NCI-H748 (cell line): ENCODE measurements around the gene IL5RA.
A peak's percentile ranks its signal among the peaks of the same experiment; 100 is the strongest.

Source experiments
- DNase-seq: peaks from one replicate; lab custom pipeline; 2025; ENCODE audit not compliant: unreplicated experiment; lab: John Stamatoyannopoulos, UW

IL5RA gene

DNA sequence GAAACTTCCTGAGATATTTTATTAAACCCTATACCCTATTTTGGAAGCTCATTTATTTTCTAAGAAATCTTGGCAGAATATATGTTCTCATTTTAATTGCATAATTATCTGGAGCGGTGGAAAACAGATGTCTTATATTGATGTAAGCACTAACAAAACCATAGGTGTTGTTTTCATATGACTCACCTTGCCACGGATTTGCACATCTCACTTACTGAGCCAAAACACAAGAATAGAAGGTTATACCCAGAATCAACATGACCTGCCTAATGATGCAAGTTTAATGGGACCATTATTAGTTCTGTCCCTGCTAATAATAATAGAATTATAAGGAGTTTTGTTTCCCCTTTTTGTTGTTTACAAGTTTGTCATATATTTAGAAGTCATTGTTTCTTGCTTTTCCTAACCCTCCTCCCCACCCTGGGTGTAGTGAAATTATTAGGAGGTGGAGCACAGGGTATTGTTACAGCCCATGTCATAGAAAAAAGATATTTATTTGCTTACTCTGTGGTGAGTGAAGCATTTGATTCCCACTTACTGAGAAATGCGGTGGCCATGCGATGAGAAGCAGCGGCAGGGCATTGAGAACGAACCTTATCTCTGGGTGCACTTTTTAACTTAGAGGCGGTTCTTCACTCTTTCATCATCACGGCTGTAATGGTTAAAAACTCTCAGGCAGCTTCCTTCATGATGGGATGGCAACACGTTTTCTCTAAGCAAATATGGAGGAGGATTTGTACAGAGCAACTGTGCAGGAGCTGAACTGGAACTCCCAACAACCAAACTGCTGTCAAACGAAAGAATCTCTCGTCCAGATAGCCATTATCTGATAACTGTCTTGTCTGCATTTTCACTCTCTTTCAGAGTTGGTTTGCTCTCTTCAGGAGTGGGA is 521 bp downstream of the IL5RA start:
- DNase-seq: peak; percentile 76

GRCh38 chr3:3107858-3108257 is 2.3 kb downstream of the IL5RA start:
- DNase-seq: no peak

- DNase-seq: no peak
Observed at GRCh38 chr3:3107181-3107580, 3.0 kb downstream of the IL5RA start.

DNA sequence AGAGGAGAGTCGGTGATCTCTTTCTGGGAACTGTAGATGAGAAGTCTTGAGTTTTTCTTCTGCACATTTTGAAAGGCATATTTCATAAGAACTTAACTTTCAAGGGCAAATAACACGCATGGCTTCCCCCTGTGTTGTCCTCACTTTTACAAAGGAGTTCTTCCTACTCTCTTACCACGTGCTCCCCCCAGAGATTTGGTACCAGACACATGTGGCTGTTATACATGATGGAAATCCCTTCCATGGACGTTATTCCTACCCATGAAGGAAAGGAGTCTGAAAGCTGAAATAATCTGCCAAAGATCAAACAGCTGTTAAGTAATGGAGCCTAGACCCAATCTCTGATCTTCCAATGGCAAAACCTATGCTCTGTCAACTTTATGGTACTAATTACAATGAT is 4.4 kb downstream of the IL5RA start:
- DNase-seq: no peak

- no peak for DNase-seq
Observed at GRCh38 chr3:3105246-3105645, 4.9 kb downstream of the IL5RA start.

DNA sequence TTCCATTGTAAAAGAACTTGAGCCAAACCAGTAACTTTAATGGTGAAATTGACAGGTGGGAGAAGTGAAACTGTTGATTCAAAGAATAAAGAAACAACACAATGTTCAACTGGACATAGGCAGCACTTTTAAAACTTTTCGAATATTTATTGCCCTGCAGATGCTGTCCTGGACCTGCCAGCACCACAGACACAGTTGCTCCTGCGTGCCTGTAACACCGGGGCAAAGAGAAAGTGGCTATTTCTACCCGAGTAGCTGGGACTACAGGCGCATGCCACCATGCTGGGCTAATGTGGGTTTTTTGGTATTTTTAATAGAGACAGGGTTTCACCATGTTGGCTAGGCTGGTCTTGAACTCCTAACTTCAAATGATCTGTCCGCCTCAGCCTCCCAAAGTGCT is 7.4 kb downstream of the IL5RA start:
- no peak for DNase-seq

DNA sequence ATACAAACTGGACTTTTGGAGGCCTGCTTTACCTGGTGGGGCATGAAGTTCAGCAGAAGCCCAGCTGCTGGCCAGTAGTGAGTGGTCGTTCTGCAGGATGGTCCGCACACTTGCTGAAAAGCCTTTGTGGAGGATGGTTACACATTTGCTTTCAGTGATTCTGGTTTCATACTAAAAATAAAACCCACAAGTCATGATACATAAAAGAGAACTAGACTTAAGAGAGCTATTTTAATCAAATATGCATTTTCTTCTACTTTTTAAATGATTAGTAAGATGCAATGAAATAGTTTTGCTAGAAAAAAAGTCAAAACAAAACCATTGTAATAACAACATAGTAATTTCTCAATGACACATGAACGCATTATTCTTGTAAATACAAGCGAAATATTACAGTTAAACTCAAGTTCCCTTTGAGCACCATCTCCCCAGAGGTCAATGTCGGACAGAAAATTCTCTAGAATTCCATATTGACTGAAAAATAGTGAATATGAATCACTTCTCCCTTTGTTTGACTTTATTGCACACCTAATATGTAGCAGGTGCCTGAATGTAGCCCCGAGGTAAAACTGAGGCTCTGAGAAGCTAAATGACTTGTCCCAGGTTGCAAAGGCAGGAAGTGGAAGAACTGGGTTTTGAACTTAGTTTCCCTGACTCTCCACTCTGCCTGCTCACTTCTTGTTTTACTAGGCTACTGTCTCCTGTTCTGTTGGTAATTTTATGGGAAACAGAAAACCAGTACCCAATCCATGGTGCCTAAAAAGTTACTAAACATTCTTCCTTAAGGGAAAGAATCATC is 8.3 kb downstream of the IL5RA start:
- no peak for DNase-seq

DNA sequence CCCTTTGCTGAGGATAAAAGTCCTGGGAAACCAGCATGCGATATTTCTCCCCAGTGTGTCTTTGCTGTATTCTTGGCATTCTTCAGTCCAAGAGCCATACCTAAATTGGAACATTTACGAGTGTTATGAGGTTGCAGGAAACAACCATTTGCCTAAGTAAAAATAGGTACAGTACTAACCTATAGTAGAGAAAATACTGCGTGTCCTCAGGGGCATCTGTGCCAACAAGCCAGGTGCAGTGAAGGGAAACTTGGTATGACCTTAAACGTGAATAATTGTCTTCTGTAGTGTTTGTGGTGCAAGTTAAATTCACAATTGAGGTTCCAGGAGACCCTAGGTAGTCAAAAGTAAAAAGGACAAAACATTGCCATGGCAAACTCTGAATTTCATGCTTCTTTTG is 12.2 kb downstream of the IL5RA start:
- no peak for DNase-seq

GRCh38 chr3:3089017-3089416 is 21.2 kb downstream of the IL5RA start:
- no peak for DNase-seq

GRCh38 chr3:3087716-3088465 is 22.3 kb downstream of the IL5RA start:
- no peak for DNase-seq

- DNase-seq: no peak
Observed at GRCh38 chr3:3087279-3087678, 22.9 kb downstream of the IL5RA start.

DNA sequence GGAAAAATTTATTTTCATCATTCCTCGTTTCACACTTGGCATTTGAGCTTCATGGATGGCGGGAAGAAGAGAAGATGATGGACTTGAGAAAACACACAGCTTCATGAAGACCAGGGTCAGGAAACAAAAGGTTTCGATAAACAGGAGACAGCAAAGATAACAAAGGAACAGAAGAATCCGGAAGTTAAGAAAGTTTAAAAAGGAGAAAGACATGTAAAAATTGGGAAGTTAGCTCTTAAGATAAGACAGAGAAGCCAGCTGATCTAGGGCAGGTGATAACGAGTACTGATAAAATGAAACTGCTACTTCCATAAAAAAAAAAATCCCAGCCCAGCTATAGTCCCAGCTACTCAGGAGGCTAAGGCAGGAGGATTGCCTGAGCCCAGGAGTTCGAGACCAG is 23.9 kb downstream of the IL5RA start:
- no peak for DNase-seq

GRCh38 chr3:3085782-3086181 is 24.4 kb downstream of the IL5RA start:
- no peak for DNase-seq

DNA sequence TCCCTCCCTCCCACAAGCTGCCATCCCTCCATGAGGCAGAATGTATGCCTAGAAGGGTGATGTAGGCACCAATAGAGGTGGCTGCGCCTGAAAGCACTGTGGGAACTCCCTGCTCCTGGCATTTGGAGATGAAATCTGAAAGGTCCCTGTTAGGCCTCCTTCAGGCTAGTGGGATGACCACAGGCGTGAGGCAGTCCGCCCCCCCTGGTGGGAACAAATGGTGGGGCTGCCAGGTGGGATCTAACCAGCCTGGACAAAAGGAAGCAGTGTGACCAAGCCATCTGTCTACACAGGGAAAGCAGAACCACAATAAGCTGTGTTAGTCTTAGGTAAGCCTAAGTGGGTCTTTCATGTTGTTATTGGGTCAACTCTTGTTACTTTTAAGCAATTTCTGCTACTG is 25.3 kb downstream of the IL5RA start:
- no peak for DNase-seq

DNA sequence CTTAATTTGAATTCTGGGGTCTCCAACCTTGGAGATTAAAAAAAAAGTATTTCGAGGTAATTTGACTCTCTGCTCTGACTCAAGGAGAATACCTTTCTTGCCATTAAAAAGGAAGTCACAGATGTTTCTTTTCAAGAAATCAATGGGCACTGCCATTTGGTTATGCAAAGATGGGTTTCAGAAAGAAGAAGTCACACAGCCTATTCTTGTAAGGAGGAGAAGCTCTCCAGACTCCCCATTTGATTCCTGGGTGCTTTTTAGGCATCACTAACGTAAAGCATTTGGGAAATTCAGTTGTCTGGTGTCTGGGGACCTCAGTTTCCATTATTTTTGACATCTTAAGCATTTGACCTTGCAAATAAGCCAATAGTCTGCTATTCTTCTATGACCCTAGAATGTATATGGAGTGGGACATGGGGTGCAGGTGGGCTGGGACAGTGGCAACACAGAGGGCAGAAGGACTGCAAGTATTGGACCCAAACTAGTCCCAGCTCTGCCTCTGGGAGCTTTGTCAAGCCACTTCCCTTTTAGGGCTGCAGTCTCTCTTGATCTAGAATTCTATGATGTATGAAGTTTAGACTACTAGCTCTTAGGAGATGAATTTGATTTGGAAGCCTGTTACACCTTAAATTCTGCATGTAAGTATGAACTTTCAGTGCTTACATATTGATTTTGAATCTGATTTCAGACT is 27.8 kb downstream of the IL5RA start:
- no peak for DNase-seq

- DNase-seq: no peak
Observed at GRCh38 chr3:3081381-3082233, 28.6 kb downstream of the IL5RA start.

GRCh38 chr3:3080309-3080708 is 29.9 kb downstream of the IL5RA start:
- peak; percentile 24 for DNase-seq

- no peak for DNase-seq
Observed at GRCh38 chr3:3074551-3075257, 35.5 kb downstream of the IL5RA start.

DNA sequence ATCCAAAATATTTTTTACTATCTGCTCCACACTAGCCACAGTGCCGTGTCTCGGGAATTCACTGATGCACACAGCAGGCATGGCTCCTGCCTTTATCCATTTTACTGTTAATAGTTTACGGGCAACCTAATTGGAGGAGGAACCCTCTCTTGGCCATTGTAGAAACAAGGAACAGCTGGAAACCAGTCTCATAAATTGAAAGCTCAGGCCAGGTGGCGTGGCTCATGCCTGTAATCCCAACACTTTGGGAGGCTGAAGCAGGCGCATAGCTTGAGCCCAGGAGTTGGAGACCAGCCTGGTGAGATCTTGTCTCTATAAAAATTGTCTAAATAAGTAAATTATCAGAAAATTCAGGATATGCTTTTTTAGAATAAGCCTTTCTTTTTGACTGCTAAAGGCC is 39.0 kb downstream of the IL5RA start:
- DNase-seq: peak; percentile 52
